ENCODE measurements around the gene WDR74.
"Not testable (repeated sequence)": the region's sequence is repeated elsewhere in the genome, so short reads cannot be mapped to it uniquely, and the experiment has no call there.

WDR74 gene

GRCh38 chr11:62840721-62841360 is 1.5 kb upstream of the WDR74 start:
- not testable (repeated sequence) for DNase-seq

- no peak for DNase-seq
These were observed 4.1 kb downstream of the WDR74 start for GRCh38 chr11:62835336-62835735.

GRCh38 chr11:62832336-62833234 is 6.8 kb downstream of the WDR74 start, which contains the start of gene TEX54:
Gene TEX54, minus strand, starts transcription at chr11:62832841.
- no peak for DNase-seq

- peak; percentile 98 for DNase-seq
These were observed 7.7 kb downstream of the WDR74 start, which contains the start of gene STX5 for GRCh38 chr11:62831520-62832335. Gene STX5, minus strand, starts transcription at chr11:62832051. Its CDS starts 808 bp downstream, at chr11:62831243.

- DNase-seq = no peak
These were observed 8.4 kb downstream of the WDR74 start for GRCh38 chr11:62830904-62831519.

GRCh38 chr11:62828130-62828529 is 11.3 kb downstream of the WDR74 start:
- not testable (repeated sequence) for DNase-seq

GRCh38 chr11:62823677-62824076 is 15.7 kb downstream of the WDR74 start:
- no peak for DNase-seq

GRCh38 chr11:62817129-62817528 is 22.3 kb downstream of the WDR74 start:
- no peak for DNase-seq

- DNase-seq = no peak
These were observed 22.8 kb downstream of the WDR74 start for GRCh38 chr11:62816557-62816956.

GRCh38 chr11:62811659-62812058 is 27.7 kb downstream of the WDR74 start:
- DNase-seq = no peak

GRCh38 chr11:62810748-62811147 is 28.6 kb downstream of the WDR74 start:
- DNase-seq = no peak

GRCh38 chr11:62806611-62807121 is 32.7 kb downstream of the WDR74 start:
- no peak for DNase-seq

- DNase-seq = no peak
These were observed 33.4 kb downstream of the WDR74 start for GRCh38 chr11:62805961-62806441.

GRCh38 chr11:62805076-62805892 is 34.1 kb downstream of the WDR74 start, which contains the start of gene NXF1:
Gene NXF1, minus strand, starts transcription at chr11:62805440. Its CDS starts 84 bp downstream, at chr11:62805356.
- DNase-seq = peak; percentile 87

- no peak for DNase-seq
These were observed 34.9 kb downstream of the WDR74 start for GRCh38 chr11:62804310-62805075.

- DNase-seq = no peak
These were observed 38.3 kb downstream of the WDR74 start for GRCh38 chr11:62801071-62801470.

GRCh38 chr11:62799486-62799885 is 39.9 kb downstream of the WDR74 start:
- DNase-seq = no peak

- no peak for DNase-seq
These were observed 43.1 kb downstream of the WDR74 start for GRCh38 chr11:62796281-62796680.

- no peak for DNase-seq
These were observed 45.1 kb downstream of the WDR74 start for GRCh38 chr11:62794201-62794775.

- DNase-seq = no peak
These were observed 47.2 kb downstream of the WDR74 start for GRCh38 chr11:62792202-62792575.
